K562 (cell line): Measurements from ENCODE around the gene ACTN2. TPM values are rescaled to one million over a fixed set of nuclear protein-coding genes. Genes with fewer than 3 reads are reported as not detected.
A peak's percentile ranks its signal among the peaks of the same experiment; 100 is the strongest.

ENCODE experiments used
- ATAC-seq: fragments of 200-7000 bp; cut with Tn5 transposase; 3 replicates; pipeline ENCODE4 v1.9.1; 2020; ENCODE audit warnings: moderate library complexity
- BruUV-seq: library from RNA; stranded (reverse); fragments of 400-500 nt; replicated peaks from 2 replicates; lab custom pipeline; 2021; lab: Mats Ljungman, UMichigan
- CTCF ChIA-PET: fragments of 300-600 bp; formaldehyde crosslinking; extraction: SDS; loops from one replicate; lab custom pipeline; 2021; ENCODE audit warnings: low intra/inter-chr PET ratio; lab: Yijun Ruan, JAX
- POLR2A ChIA-PET: fragments of 300-600, 350-650 bp; sonication (Branson Sonifier 250); formaldehyde crosslinking; extraction: SDS; loops from one replicate; lab custom pipeline; 2021; ENCODE audit warnings: antibody characterized with exemption, inconsistent platforms; lab: Yijun Ruan, JAX
- DNase-seq, 4 experiments: peaks; one replicate each; pipeline versions ENCODE4 v3.0.0 to v3.0.0-alpha.2; 2011 to 2018; ENCODE audit warnings: low spot score in 3 of 4, mixed read lengths in 3 of 4; ENCODE audit errors: extremely low read depth in 1 of 4
- FAIRE-seq: peaks from 2 replicates; lab custom pipeline; 2011; peaks lifted over from hg19 to GRCh38; lab: Jason Lieb, UNC
- H2AFZ ChIP-seq: 2 replicates; pipeline ENCODE4 v1.6.0; 2011; ENCODE audit warnings: low read depth, low read length, control low read depth, inconsistent platforms
- H3K27ac ChIP-seq: fragments of 200-600 bp; 3 replicates; pipeline ENCODE4 v1.8.0; 2011; ENCODE audit warnings: low read depth, mild to moderate bottlenecking, control low read depth, inconsistent platforms, low read length, moderate library complexity, mixed read lengths; ENCODE audit errors: extremely low read depth
- H3K27me3 ChIP-seq, 2 experiments: fragments of 300-600 bp in 1 of 2; 2 replicates in 1 of 2; 3 replicates in 1 of 2; pipeline versions ENCODE4 v1.6.0 to v1.8.0; 2011; ENCODE audit warnings: inconsistent platforms in 2 of 2, low read length in 2 of 2, mild to moderate bottlenecking in 1 of 2, mixed read lengths in 1 of 2, moderate library complexity in 1 of 2; ENCODE audit not compliant: control insufficient read depth in 2 of 2, insufficient read depth in 2 of 2
- H3K36me3 ChIP-seq: fragments of 300-600 bp; 3 replicates; pipeline ENCODE4 v1.8.0; 2011; ENCODE audit warnings: mild to moderate bottlenecking, low read length, inconsistent platforms; ENCODE audit not compliant: control insufficient read depth, insufficient read depth
- H3K4me1 ChIP-seq, 2 experiments: fragments of 200-600 bp in 1 of 2; replicated peaks in 1 of 2; 2 replicates in 1 of 2; 3 replicates in 1 of 2; pipeline versions ENCODE4 v1.5.1 to v1.8.0; 2011; ENCODE audit warnings: inconsistent platforms in 2 of 2, low read length in 2 of 2, mild to moderate bottlenecking in 1 of 2, mixed read lengths in 1 of 2, moderate library complexity in 1 of 2; ENCODE audit not compliant: control insufficient read depth in 2 of 2, insufficient read depth in 2 of 2
- H3K4me2 ChIP-seq: 2 replicates; pipeline ENCODE4 v1.6.1; 2011; ENCODE audit warnings: low read length, control low read depth, inconsistent platforms, mixed read lengths; ENCODE audit not compliant: insufficient read depth
- H3K4me3 ChIP-seq: fragments of 200-600 bp; sonication (generic), shearing (Covaris generic); 2 replicates; pipeline ENCODE4 v1.5.1; 2016; ENCODE audit warnings: control low read depth, inconsistent platforms
- H3K79me2 ChIP-seq: fragments of 200-600 bp; 3 replicates; pipeline ENCODE4 v1.8.0; 2011; ENCODE audit warnings: low read length, inconsistent platforms; ENCODE audit not compliant: control insufficient read depth, insufficient read depth
- H3K9ac ChIP-seq, 2 experiments: 2 replicates each; pipeline versions ENCODE4 v1.6.0 to v1.6.1; 2011; ENCODE audit warnings: low read depth in 2 of 2, low read length in 2 of 2, control low read depth in 1 of 2, inconsistent platforms in 1 of 2, mild to moderate bottlenecking in 1 of 2, mixed read lengths in 1 of 2; ENCODE audit not compliant: insufficient read depth in 1 of 2
- H3K9me1 ChIP-seq: one replicate; pipeline ENCODE4 v1.6.0; 2011; ENCODE audit warnings: inconsistent platforms, mild to moderate bottlenecking, low read length, moderate library complexity; ENCODE audit not compliant: control insufficient read depth, insufficient read depth
- H3K9me3 ChIP-seq: replicated peaks from 2 replicates; pipeline ENCODE4 v1.5.1; 2011; ENCODE audit warnings: low read depth, low read length, inconsistent platforms; ENCODE audit not compliant: control insufficient read depth, insufficient read depth
- H4K20me1 ChIP-seq: replicated peaks from 2 replicates; pipeline ENCODE4 v1.6.1; 2011; ENCODE audit warnings: low read length, inconsistent platforms, mixed read lengths; ENCODE audit not compliant: control insufficient read depth, insufficient read depth
- KHSRP ChIP-seq: fragments of 450-650 bp; IDR thresholded peaks from 2 replicates; pipeline ENCODE4 v1.6.1; 2017
- TFE3 ChIP-seq: fragments of 450-650 bp; formaldehyde crosslinking; IDR thresholded peaks from 2 replicates; pipeline ENCODE4 v1.4.0; 2020; ENCODE audit warnings: mild to moderate bottlenecking, mixed read lengths
- USF1 ChIP-seq: sonication (generic); formaldehyde crosslinking; IDR thresholded peaks from 2 replicates; pipeline ENCODE4 v1.9.0; 2022; ENCODE audit warnings: mild to moderate bottlenecking, missing genetic modification reagents
- WGBS: fragments of 100-300 bp; shearing (Covaris generic); methylation state at CpG from one replicate; pipeline ENCODE4 v1.1.6; 2016; ENCODE audit warnings: low coverage, mixed read lengths; ENCODE audit not compliant: insufficient coverage; ENCODE audit errors: missing lambda C conversion rate; 5-methylcytosine and 5-hydroxymethylcytosine counted together
- in situ Hi-C: fragments of 300-500 bp; cut with MboI; formaldehyde crosslinking; loops from 4 replicates; pipeline ENCODE4 v1.15.0; 2018; ENCODE audit warnings: inconsistent platforms, mixed read lengths
- intact Hi-C: fragments of 100-400 bp; cut with micrococcal nuclease; formaldehyde crosslinking; loops from 2 replicates; pipeline ENCODE4 v1.14.2; 2022
- polyA plus RNA-seq, 8 experiments: library from polyadenylated mRNA; depleted of rRNA in 4 of 8; stranded (reverse) in 5 of 8; unstranded in 3 of 8; fragments of >200 nt; fragmentation: Nextera tagmentation in 2 of 8; fragmentation: Illumina TruSeq in 1 of 8; extraction: Ambion mirVana in 2 of 8; extraction: Trizol in 1 of 8; gene quantifications; 2 replicates each; pipeline versions ENCODE4 v1.2.1 to v1.2.3, GENCODE V29; 2011 to 2014; ENCODE audit warnings: inconsistent platforms in 1 of 8, missing spikeins in 1 of 8
- total RNA-seq, 7 experiments: library from RNA; depleted of rRNA in 6 of 7; stranded (reverse); fragments of >200 nt in 6 of 7; fragmentation: Illumina TruSeq in 2 of 7; extraction: Trizol in 2 of 7; gene quantifications; 2 replicates each; pipeline versions ENCODE4 v1.2.1 to v1.2.3, GENCODE V29; 2011 to 2021; ENCODE audit warnings: low replicate concordance in 1 of 7

The ACTN2 gene
- total and polyA plus RNA-seq, 9 of the 15 experiments (the other 6 are each of a cell fraction or from before 2014, with no cell fraction given): 0.18 to 0.94 (median 0.42) TPM

DNA sequence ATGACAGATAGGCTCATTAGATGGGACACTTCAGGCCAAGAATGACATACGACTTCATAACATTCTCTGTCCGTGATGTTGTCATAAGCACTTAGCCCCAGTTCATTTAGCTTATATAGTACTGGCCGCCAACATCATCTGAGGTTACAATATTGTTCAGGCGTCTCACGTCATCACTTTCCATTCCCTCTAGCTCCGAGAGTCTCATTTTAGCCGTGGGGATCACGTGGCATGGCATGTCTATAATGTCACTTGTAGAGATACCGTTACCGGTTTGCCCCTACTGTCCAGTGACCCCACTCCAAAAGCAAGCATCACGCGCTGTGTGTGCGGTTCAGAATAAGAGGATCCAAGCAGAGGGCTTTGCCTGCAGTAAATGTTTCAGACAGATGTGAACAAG lies 47.4 kb upstream of the ACTN2 start:
- no peaks in the 10 kb centered on the region for H3K9me3 ChIP-seq
- FAIRE-seq: no peak
- in situ Hi-C loops: loop anchor here (10.0 kb wide), 1 partner anchor 746 kb away; no protein-coding TSS in a partner anchor

More for the DNA sequence above, 47.4 kb upstream of the ACTN2 start:
- no peaks in the 10 kb centered on the region for H3K9me1 ChIP-seq
- no peaks in the 10 kb centered on the region for H4K20me1 ChIP-seq
- no peak overlapping the region for H3K9ac ChIP-seq
- no peak overlapping the region; the same call in 1 of the 2 replicates for H3K4me2 ChIP-seq
- H3K4me1 ChIP-seq: peaks cover 0 to 5% of the 10 kb centered on the region in 2 experiments; a peak in 2 of 5 replicates
- H3K27ac ChIP-seq: no peak overlapping the region
- H3K79me2 ChIP-seq: no peaks in the 10 kb centered on the region
- WGBS: 3% methylated on average over 13 of the region's 13 CpGs
- H3K27me3 ChIP-seq: peaks cover 32 to 38% of the 10 kb centered on the region in 2 experiments
- TF ChIP-seq TFE3: peak; percentile 32; the same call in 1 of the 2 replicates
- TF ChIP-seq KHSRP: no peak
- 0 out of 2 replicates have a peak, but pooled peaks have one; percentile 20 for TF ChIP-seq USF1
- ChIA-PET CTCF (no interaction called here), POLR2A (interaction anchor here (0.8 to 1.5 kb wide), 2 partner anchors 32 to 42 kb away, joined by 3 read pairs; no protein-coding TSS in a partner anchor)
- no peak overlapping the region for H3K4me3 ChIP-seq
- no TSS peak for BruUV-seq
- ATAC-seq (no peak), DNase-seq (no peak)
- H3K36me3 ChIP-seq: no peaks in the 10 kb centered on the region
- no peak overlapping the region; the same call in 1 of the 2 replicates for H2AFZ ChIP-seq
- intact Hi-C loops: no loop called here
